Fibroblast of lung (primary cell): ENCODE results near the gene AOC1. TPM values are rescaled to one million over a fixed set of nuclear protein-coding genes. Genes with fewer than 3 reads are reported as not detected.

Experiments used
- DNase-seq, 2 donors: peaks; one replicate each; pipeline versions ENCODE4 v3.0.0 to v3.0.0-alpha.2; 2010; ENCODE audit warnings: low read depth in 2 of 2
- H2AFZ ChIP-seq: 2 replicates; pipeline ENCODE4 v1.5.1; 2012; ENCODE audit warnings: low read length, control low read depth, inconsistent platforms
- H3K27ac ChIP-seq: 2 replicates; pipeline ENCODE4 v1.5.1; 2011; ENCODE audit warnings: low read length, control low read depth; ENCODE audit not compliant: insufficient read depth
- H3K27me3 ChIP-seq: 2 replicates; pipeline ENCODE4 v1.5.1; 2011; ENCODE audit warnings: mild to moderate bottlenecking, low read length; ENCODE audit not compliant: control insufficient read depth, insufficient read depth
- H3K36me3 ChIP-seq: 2 replicates; pipeline ENCODE4 v1.5.1; 2011; ENCODE audit warnings: low read length; ENCODE audit not compliant: control insufficient read depth, insufficient read depth
- H3K4me1 ChIP-seq: 2 replicates; pipeline ENCODE4 v1.5.1; 2011; ENCODE audit warnings: low read length; ENCODE audit not compliant: control insufficient read depth, insufficient read depth; ENCODE audit errors: extremely low read depth
- H3K4me2 ChIP-seq: 2 replicates; pipeline ENCODE4 v1.5.1; 2011; ENCODE audit warnings: low read length, control low read depth; ENCODE audit not compliant: insufficient read depth; ENCODE audit errors: extremely low read depth
- H3K4me3 ChIP-seq, 4 experiments: fragments of 200-600 bp in 1 of 4; sonication (generic) in 1 of 4; replicated peaks in 1 of 4; 2 replicates each; pipeline ENCODE4 v1.5.1; 2011 to 2016; ENCODE audit warnings: low read length in 4 of 4, low read depth in 3 of 4, mild to moderate bottlenecking in 3 of 4, control low read depth in 2 of 4, inconsistent platforms in 1 of 4, mixed read lengths in 1 of 4; ENCODE audit not compliant: insufficient read depth in 1 of 4; ENCODE audit errors: control extremely low read depth in 1 of 4
- H3K79me2 ChIP-seq: 2 replicates; pipeline ENCODE4 v1.5.1; 2012; ENCODE audit warnings: mild to moderate bottlenecking, low read length, inconsistent platforms; ENCODE audit not compliant: control insufficient read depth, insufficient read depth
- H3K9ac ChIP-seq: 2 replicates; pipeline ENCODE4 v1.5.1; 2011; ENCODE audit warnings: mild to moderate bottlenecking, low read length, control low read depth; ENCODE audit not compliant: insufficient read depth
- H3K9me3 ChIP-seq: 2 replicates; pipeline ENCODE4 v1.5.1; 2012; ENCODE audit warnings: low read depth, low read length; ENCODE audit not compliant: control insufficient read depth, insufficient read depth
- H4K20me1 ChIP-seq: 2 replicates; pipeline ENCODE4 v1.5.1; 2011; ENCODE audit warnings: low read length; ENCODE audit not compliant: control insufficient read depth, insufficient read depth; ENCODE audit errors: extremely low read depth
- CTCF ChIP-seq, 2 donors: IDR thresholded peaks in 1 of 2; conservative IDR thresholded peaks in 1 of 2; 1 replicate in 1 of 2; 2 replicates in 1 of 2; pipeline ENCODE4 v1.5.1; 2011 to 2012; ENCODE audit warnings: low read length in 2 of 2, control low read depth in 1 of 2, inconsistent platforms in 1 of 2, low read depth in 1 of 2, mild to moderate bottlenecking in 1 of 2
- EZH2 ChIP-seq: IDR thresholded peaks from 2 replicates; pipeline ENCODE4 v1.5.1; 2012; ENCODE audit warnings: low read length, control low read depth, mild to moderate bottlenecking; ENCODE audit errors: missing control alignments
- polyA plus RNA-seq, 2 donors: library from polyadenylated mRNA; depleted of rRNA in 1 of 2; stranded (reverse) in 1 of 2; unstranded in 1 of 2; fragments of >200 nt; gene quantifications; 2 replicates each; pipeline ENCODE4 v1.2.1, GENCODE V29; 2011 to 2012; ENCODE audit warnings: missing spikeins in 1 of 2
- total RNA-seq: library from RNA; depleted of rRNA; stranded (reverse); fragments of >200 nt; gene quantifications from 2 replicates; pipeline ENCODE4 v1.2.1, GENCODE V29; 2014

Gene AOC1
- total and polyA plus RNA-seq, 2 donors (not counting 1 experiment from before 2014, with no cell fraction given), result not detected

- no peaks in the 10 kb centered on the region for H3K36me3 ChIP-seq
- H3K27me3 ChIP-seq, result no peaks in the 10 kb centered on the region
- no peak overlapping the region for H3K4me2 ChIP-seq
- no peak overlapping the region for H3K27ac ChIP-seq
- no peaks in the 10 kb centered on the region for H4K20me1 ChIP-seq
- H3K9ac ChIP-seq, result no peak overlapping the region
- H3K4me1 ChIP-seq, result no peaks in the 10 kb centered on the region
- H3K4me3 ChIP-seq, result no peak overlapping the region
- no peak for TF ChIP-seq CTCF (conservative IDR thresholded peaks at IDR 0.05 in 1 of 2, IDR thresholded peaks at IDR 0.05 in 1 of 2; ENCODE audit: low read depth in 1 of 2, low read length in 2 of 2)
- TF ChIP-seq EZH2, result no peak
- no peak overlapping the region for H2AFZ ChIP-seq
- no peak for DNase-seq
- no peaks in the 10 kb centered on the region for H3K9me3 ChIP-seq
- H3K79me2 ChIP-seq, result no peaks in the 10 kb centered on the region
Measured at GRCh38 chr7:150874401-150875198, 22.3 kb downstream of the AOC1 start.

- H3K4me1 ChIP-seq, result no peaks in the 10 kb centered on the region
- no peak overlapping the region for H3K4me3 ChIP-seq
- DNase-seq, result no peak
- no peaks in the 10 kb centered on the region for H3K36me3 ChIP-seq
- no peaks in the 10 kb centered on the region for H4K20me1 ChIP-seq
- H3K79me2 ChIP-seq, result no peaks in the 10 kb centered on the region
- H2AFZ ChIP-seq, result no peak overlapping the region
- H3K9me3 ChIP-seq, result no peaks in the 10 kb centered on the region
- no peak overlapping the region for H3K27ac ChIP-seq
- no peaks in the 10 kb centered on the region for H3K27me3 ChIP-seq
- H3K9ac ChIP-seq, result no peak overlapping the region
- TF ChIP-seq EZH2, result no peak
- TF ChIP-seq CTCF (conservative IDR thresholded peaks at IDR 0.05 in 1 of 2, IDR thresholded peaks at IDR 0.05 in 1 of 2; ENCODE audit: low read depth in 1 of 2, low read length in 2 of 2), result peak in 1 of 2 donors; percentile 10
- H3K4me2 ChIP-seq, result no peak overlapping the region
Measured at GRCh38 chr7:150875791-150876190, 23.5 kb downstream of the AOC1 start.

- Histone ChIP-seq H3K79me2 (no peaks in the 10 kb centered on the region), H3K36me3 (no peaks in the 10 kb centered on the region), H3K4me1 (no peaks in the 10 kb centered on the region), H3K9ac (no peak overlapping the region), H4K20me1 (no peaks in the 10 kb centered on the region), H3K27ac (no peak overlapping the region), H2AFZ (no peak overlapping the region), H3K4me2 (no peak overlapping the region), H3K9me3 (no peaks in the 10 kb centered on the region), H3K4me3 (no peak overlapping the region), H3K27me3 (no peaks in the 10 kb centered on the region)
- peak; percentile 53 to 68 for DNase-seq
- TF ChIP-seq EZH2 (no peak), CTCF (conservative IDR thresholded peaks at IDR 0.05 in 1 of 2, IDR thresholded peaks at IDR 0.05 in 1 of 2; ENCODE audit: low read depth in 1 of 2, low read length in 2 of 2) (peak; percentile 44 to 50)
Measured at GRCh38 chr7:150876817-150877526, 24.7 kb downstream of the AOC1 start.
